Hepatocyte (in vitro differentiated cells): ENCODE measurements around the gene ITPR2.

Experiments used
- CTCF ChIP-seq: fragments of 200-600 bp; sonication (generic); IDR thresholded peaks from 2 replicates; pipeline ENCODE4 v1.5.1; 2016; ENCODE audit warnings: antibody characterized with exemption, mild to moderate bottlenecking; ENCODE audit not compliant: poor library complexity
- EZH2 ChIP-seq: fragments of 200-600 bp; sonication (generic); IDR thresholded peaks from 2 replicates; pipeline ENCODE4 v1.6.1; 2016; ENCODE audit warnings: antibody characterized with exemption, mild to moderate bottlenecking, borderline replicate concordance
- EZH2phosphoT487 ChIP-seq: fragments of 200-600 bp; sonication (generic); IDR thresholded peaks from one replicate; pipeline ENCODE4 v1.6.1; 2018; ENCODE audit warnings: antibody characterized with exemption, mild to moderate bottlenecking, low read depth, moderate library complexity; ENCODE audit not compliant: unreplicated experiment, severe bottlenecking

GRCh38 chr12:26845057-26845666 is 12.2 kb upstream of the ITPR2 start:
- TF ChIP-seq EZH2 = no peak
- TF ChIP-seq CTCF = peak; percentile 66
- TF ChIP-seq EZH2phosphoT487 = no peak
